SKM-1 (cell line): ENCODE measurements around the gene TMTC3.
"Not testable (repeated sequence)": the region's sequence is repeated elsewhere in the genome, so short reads cannot be mapped to it uniquely, and the experiment has no call there.

Source experiments
- DNase-seq: peaks from one replicate; lab custom pipeline; 2025; ENCODE audit not compliant: unreplicated experiment; lab: John Stamatoyannopoulos, UW

Gene TMTC3

DNA sequence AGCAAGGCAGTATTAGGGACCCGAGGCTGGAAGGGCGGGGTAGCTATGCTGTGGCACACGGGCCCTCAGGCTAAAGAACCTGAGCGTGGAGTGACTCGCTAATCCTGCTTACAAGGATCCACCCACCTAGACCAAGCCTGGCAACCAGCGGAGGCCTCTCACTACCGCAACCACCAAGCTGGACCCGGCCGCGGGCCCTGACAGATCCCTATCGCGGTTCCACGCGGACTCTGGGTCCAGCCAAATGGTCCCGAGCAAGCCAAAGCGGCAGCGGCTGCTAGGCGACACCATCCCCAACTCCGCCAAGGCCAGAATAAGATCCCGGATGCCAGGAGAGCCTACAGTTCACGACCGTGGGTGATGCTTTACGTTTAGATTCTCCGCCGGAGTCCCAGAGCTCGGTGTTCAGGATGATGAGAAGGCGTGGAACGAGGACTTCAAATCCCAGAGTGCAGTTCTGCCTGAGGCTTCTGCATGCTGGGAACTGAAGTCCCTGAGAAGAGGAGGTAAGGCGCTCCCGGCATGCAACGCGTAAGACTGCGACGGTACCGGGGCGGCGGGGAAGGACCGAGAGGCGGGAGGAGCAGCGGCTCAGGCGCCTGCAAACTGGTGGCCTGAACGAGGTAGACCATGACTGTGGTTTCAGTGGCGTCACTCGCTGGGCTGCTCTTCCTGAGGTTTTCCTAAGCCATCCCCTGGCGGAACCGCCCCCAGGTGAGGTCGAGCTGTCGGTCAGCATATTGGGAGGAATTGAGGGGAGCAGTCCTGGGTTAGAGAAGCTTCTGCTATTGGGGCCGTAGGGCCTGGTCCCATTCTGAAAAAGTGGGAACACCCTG lies at the start of gene TMTC3, which contains the start of gene CEP290:
TMTC3 (plus strand) TSS at position 534 of the 836 bp plus-strand sequence. CDS start 6,009 bp downstream, outside the sequence.
CEP290 (minus strand) TSS at position 315 of the 836 bp plus-strand sequence. CDS start 781 bp downstream, outside the sequence.
- peak; percentile 80 for DNase-seq

DNA sequence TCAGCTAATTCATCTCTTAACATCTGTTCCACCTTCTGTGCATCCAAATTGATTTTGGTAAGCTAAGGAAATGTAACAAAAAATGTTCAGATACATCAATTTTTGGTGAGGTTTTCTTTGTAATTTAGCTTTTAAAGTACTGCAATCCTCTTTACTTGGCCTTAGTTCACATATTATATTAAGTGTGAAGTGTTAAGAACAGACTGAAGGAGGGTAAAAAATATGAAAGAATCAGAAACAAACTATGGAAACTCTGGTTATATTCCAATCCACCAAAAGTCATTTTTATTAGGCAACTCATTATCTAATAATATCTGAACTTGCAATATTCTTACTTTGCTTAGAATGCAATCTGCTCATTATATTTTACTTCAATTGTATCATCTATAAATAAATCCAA lies 49.3 kb upstream of the TMTC3 start:
- no peak for DNase-seq

- no peak for DNase-seq
Observed at GRCh38 chr12:88093573-88093972, 48.5 kb upstream of the TMTC3 start.

DNA sequence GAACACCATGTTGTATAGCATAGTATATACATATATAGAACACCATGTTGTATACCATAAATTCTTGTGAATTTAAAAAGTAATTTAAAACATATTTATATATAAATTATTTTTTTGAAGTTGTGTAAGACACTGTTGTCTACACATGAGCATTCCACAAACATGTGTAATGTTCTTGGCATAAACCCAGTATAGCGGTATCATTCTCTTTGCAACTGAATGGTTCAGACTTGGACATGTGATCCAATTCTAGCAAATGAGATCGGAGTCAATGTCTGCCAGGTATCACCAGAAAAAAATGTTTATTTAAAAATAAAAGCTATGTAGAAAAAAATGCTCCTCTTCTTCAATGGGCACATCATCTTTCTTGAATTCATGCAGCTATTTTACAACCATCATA lies 34.1 kb upstream of the TMTC3 start:
- no peak for DNase-seq

- no peak for DNase-seq
Observed at GRCh38 chr12:88111074-88111652, 30.9 kb upstream of the TMTC3 start.

DNA sequence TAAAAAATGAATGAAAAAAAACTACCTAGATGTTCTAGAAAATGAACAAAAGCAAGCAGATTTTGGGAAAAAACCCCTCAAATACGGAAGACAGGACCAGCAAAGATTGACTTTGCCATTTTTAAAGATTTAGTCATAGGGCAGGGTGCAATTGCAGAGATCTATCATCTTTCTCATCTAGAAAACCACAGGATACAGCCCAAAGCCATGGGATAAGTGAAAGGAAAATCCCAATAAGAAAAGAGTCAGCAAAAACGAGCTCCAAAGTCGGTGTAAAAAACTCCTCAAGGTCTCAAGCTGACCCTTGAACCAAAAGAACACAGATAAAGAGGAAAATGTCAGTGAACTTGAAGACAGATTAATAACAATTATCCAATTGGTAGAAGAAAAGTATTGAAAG lies 28.2 kb upstream of the TMTC3 start:
- no peak for DNase-seq

GRCh38 chr12:88122666-88123065 lies 19.4 kb upstream of the TMTC3 start:
- DNase-seq, result no peak

GRCh38 chr12:88127099-88127498 lies 15.0 kb upstream of the TMTC3 start:
- DNase-seq, result no peak

- DNase-seq, result no peak
Observed at GRCh38 chr12:88127855-88128254, 14.3 kb upstream of the TMTC3 start.

DNA sequence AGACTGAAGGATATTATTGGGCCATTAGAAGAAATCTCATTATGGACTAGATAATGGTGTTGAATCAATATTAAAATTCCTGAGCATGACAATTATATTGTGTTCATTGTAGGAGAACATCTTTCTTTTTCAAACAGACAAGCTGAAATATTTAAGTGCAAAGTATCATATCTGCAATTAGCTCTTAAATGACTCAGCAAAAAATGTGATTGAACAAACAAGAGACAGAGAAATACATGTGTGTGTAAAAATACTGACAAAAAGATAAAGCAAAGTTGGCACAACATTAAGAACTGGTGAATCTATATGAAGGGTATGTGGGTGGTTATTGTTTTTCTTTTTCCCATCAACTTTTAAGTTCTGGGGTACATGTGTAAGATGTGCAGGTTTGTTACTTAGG lies 9.7 kb upstream of the TMTC3 start:
- DNase-seq, result no peak

DNA sequence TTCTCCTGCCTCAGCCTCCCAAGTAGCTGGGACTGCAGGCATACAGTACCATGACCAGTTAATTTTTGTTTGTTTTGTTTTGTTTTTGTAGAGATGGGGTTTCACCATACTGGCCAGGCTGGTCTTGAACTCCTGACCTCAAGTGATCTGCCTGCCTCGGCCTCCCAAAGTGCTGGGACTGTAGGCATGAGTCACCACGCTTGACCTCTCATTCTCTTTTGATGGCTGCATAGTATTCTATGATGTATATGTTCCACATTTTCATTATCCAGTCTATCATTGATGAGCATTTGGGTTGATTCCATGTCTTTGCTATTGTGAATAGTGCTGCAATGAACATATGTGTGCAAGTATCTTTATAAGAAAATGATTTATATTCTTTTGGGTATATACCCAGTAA lies 8.9 kb upstream of the TMTC3 start:
- not testable (repeated sequence) for DNase-seq

DNA sequence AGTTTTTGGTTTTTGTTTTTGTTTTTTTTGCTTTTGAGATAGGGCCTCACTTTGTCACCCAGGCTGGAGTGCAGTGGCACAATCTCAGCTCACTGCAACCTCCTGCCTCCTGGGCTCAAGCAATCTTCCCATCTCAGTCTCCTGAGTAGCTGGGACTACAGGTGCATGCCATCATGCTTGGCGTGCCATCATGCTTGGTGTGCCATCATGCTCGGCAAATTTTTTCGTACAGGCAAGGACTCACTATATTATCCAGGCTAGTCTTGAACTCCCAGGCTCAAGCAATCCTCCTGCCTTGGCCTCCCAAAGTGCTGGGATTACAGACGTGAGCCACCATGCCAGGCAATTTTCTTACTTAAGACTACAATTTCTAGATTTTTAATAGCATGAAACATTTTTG lies 2.4 kb upstream of the TMTC3 start:
- DNase-seq, result not testable (repeated sequence)

DNA sequence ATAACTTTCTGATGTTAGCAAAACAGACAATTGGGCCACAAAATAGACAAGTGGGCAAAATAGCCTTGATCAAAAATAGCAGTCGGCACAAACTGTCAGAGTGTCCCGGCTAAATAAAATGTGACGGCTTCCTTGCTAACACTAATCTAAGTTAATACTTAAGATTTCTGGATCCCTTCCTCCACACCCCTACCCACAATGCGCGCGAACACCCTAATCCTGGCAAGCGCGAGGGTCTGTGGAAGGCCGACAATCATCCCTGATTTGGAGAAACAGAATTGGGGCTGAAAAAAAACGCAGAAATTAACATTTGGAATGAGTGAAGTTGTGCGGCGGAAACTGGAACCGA lies 708 bp upstream of the TMTC3 start:
- DNase-seq, result no peak

DNA sequence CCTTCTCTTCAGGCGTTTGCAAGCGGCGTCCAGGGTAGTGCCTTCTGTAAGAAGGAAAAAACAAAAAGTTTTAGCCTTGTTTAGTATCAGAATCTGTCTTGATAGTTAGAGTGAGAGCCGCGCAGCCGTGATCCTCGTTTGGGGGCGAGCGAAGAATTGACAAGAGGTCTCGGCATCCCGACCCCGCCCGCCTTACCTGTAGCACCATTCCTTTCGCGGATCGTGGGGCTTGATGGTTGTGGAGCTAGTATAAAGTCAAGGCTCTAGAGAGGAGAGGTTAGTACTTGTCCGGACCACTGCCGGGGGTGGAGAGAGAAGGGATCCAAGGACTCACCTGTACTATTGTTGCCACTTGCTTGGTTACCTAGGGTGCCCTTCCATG lies 494 bp downstream of the TMTC3 start:
- no peak for DNase-seq

- no peak for DNase-seq
Observed at GRCh38 chr12:88144037-88144436, 1.9 kb downstream of the TMTC3 start.

DNA sequence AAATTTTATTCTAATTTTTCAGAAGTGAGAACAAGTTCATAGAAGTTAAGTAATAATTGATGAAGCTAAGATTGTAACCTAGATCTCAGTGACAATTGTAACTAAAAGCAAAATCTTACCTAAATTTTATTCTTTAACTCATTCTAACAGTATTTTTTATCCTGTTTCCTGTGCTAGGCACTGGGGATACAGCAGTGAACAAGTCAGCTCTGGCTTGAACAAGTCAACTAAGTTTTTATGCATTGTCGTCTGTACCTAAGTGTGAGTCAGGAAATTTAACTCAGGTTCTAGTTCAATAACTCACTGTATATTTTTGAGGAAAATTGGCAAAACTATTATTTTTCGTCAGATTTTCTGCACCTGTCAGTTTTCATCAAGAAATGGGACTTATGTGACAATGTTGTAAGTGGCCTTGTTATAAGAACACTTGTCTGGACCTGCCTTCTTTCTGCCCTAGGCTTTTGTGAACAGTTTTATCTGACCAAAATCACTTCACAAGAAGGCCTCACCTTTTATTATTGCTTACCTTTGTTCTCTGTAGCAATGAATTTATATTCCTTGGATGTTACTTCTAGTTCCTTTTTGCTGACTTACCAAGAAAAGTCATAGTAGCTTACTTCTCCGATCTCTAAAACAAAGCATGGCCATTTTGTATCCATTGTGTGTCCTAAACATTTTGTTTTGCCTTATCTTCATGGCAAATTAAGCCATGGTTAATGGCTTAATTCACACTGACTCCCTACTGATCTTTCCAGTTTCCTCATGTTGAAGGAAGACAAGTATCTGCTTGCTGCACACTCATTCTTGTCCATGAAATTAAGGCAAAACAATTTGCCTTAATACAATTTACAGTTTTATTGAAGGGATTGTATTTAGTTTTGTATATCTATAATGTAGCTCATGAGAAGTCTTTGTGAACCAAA lies 2.7 kb downstream of the TMTC3 start:
- no peak for DNase-seq

- DNase-seq, result no peak
Observed at GRCh38 chr12:88145567-88146505, 3.7 kb downstream of the TMTC3 start.

GRCh38 chr12:88150063-88150462 lies 8.0 kb downstream of the TMTC3 start:
- DNase-seq, result no peak

DNA sequence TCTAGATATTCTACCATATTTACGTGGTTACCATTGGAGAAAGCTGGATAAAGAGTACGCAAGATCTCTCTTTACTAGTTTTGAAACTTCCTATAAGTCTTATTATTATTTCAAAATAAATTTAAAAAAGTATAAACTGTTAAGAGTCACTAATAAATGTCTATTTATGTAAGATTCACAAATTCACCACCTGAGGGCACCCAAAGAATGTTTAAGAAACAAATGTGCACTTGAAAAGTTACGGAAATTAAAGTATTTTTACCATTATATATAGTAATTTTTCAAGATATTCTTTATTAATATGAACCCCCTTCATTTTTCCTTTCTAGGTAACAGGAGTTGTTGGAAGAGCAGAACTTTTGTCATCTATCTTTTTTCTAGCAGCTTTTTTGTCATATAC lies 11.9 kb downstream of the TMTC3 start:
- no peak for DNase-seq

GRCh38 chr12:88156075-88156654 lies 14.1 kb downstream of the TMTC3 start:
- no peak for DNase-seq
